Smooth muscle cell (in vitro differentiated cells): ENCODE measurements around the gene NRBP1. TPM values are rescaled to one million over a fixed set of nuclear protein-coding genes. Genes with fewer than 3 reads are reported as not detected.

Experiments
- DNase-seq: peaks from one replicate; lab custom pipeline; 2025; ENCODE audit not compliant: unreplicated experiment; lab: John Stamatoyannopoulos, UW
- H2AFZ ChIP-seq: fragments of 200-600 bp; sonication (generic); 2 replicates; pipeline ENCODE4 v1.6.0; 2016; ENCODE audit warnings: antibody characterized with exemption, low read depth, mild to moderate bottlenecking
- H3F3A ChIP-seq: fragments of 200-600 bp; sonication (generic); 2 replicates; pipeline ENCODE4 v1.6.0; 2017; ENCODE audit warnings: antibody characterized with exemption, low read depth
- H3K27ac ChIP-seq: fragments of 200-600 bp; sonication (generic); 2 replicates; pipeline ENCODE4 v1.5.1; 2016; ENCODE audit warnings: low read depth, mild to moderate bottlenecking
- H3K27me3 ChIP-seq: fragments of 200-600 bp; sonication (generic); 2 replicates; pipeline ENCODE4 v1.6.1; 2016; ENCODE audit warnings: low read depth, mild to moderate bottlenecking
- H3K36me3 ChIP-seq: fragments of 200-600 bp; sonication (generic); 2 replicates; pipeline ENCODE4 v1.5.1; 2016; ENCODE audit warnings: low read depth
- H3K4me1 ChIP-seq: fragments of 200-600 bp; sonication (generic); 2 replicates; pipeline ENCODE4 v1.5.1; 2016; ENCODE audit warnings: low read depth
- H3K4me2 ChIP-seq: fragments of 200-600 bp; sonication (generic); 2 replicates; pipeline ENCODE4 v1.6.0; 2016; ENCODE audit warnings: mild to moderate bottlenecking
- H3K4me3 ChIP-seq: fragments of 200-600 bp; sonication (generic); 2 replicates; pipeline ENCODE4 v1.5.1; 2016; ENCODE audit warnings: mild to moderate bottlenecking
- H3K79me2 ChIP-seq: fragments of 200-600 bp; sonication (generic); 2 replicates; pipeline ENCODE4 v1.6.0; 2016; ENCODE audit warnings: low read depth, mild to moderate bottlenecking
- H3K9ac ChIP-seq: fragments of 200-600 bp; sonication (generic); 2 replicates; pipeline ENCODE4 v1.6.0; 2016; ENCODE audit warnings: low read depth
- H3K9me3 ChIP-seq: fragments of 200-600 bp; sonication (generic); replicated peaks from 2 replicates; pipeline ENCODE4 v1.5.1; 2016; ENCODE audit warnings: low read depth
- H4K20me1 ChIP-seq: fragments of 200-600 bp; sonication (generic); 2 replicates; pipeline ENCODE4 v1.6.0; 2016; ENCODE audit warnings: low read depth
- WGBS: methylation state at CpG from one replicate; pipeline ENCODE4 v1.1.7; 2016; ENCODE audit warnings: low lambda C conversion rate; 5-methylcytosine and 5-hydroxymethylcytosine counted together
- polyA plus RNA-seq: library from polyadenylated mRNA; unstranded; fragments of >200 nt; fragmentation: Nextera tagmentation; extraction: Ambion mirVana; gene quantifications from 2 replicates; pipeline ENCODE4 v1.2.1, GENCODE V29; 2016
- total RNA-seq: library from RNA; depleted of rRNA; stranded (reverse); fragments of >200 nt; gene quantifications from 2 replicates; pipeline ENCODE4 v1.2.3, GENCODE V29; 2014
- TF ChIP-seq, protein P1 (sequence below): fragments of 200-600 bp; sonication (generic); IDR thresholded peaks from 2 replicates; pipeline ENCODE4 v1.5.1; 2017; ENCODE audit warnings: borderline replicate concordance, mild to moderate bottlenecking, antibody characterized with exemption; ENCODE audit not compliant: insufficient read depth, poor library complexity, severe bottlenecking

Gene NRBP1
- total and polyA plus RNA-seq, 2 experiments from 2014 or later, result 134 to 197 TPM

DNA sequence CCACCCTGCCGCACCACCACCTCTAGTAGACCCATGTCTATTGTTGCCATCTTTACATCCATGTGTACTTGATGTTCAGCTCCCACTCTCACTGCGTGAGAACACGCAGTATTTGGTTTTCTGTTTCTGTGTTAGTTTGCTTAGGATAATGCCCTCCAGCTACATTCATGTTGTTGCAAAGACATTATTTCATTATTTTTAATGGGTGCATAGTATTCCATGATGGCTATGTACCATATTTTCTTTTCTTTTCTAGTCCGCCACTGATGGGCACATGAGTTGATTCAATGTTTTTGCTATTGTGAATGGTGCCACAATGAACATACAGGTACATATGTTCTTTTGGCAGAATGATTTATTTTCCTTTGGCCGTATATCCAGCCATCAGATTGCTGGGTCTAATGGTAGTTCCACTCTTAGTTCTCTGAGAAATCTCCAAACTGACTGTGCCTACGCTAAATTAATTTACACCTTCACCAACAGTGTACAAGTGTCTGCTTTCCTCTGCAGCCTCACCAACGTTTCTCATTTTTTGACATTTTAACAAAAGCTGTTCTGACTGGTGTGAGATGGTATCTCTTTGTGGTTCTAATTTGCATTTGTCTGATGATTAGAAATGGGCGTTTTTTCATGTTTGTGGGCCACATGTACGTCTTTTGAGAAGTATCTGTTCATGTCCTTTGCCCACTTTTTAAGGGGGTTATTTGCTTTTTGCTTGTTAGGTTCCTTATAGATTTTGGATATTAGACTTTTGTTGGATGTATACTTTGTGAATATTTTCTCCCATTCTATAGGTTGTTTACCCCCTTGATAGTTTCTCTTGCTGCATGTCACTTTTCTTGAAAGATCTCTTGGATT lies 37.4 kb upstream of the NRBP1 start:
- no peak for DNase-seq
- H2AFZ ChIP-seq, result no peak overlapping the region
- no peaks in the 10 kb centered on the region for H3F3A ChIP-seq
- no peaks in the 10 kb centered on the region for H3K4me1 ChIP-seq
- 98% methylated on average over 9 of the region's 9 CpGs for WGBS
- no peaks in the 10 kb centered on the region for H3K27me3 ChIP-seq
- no peaks in the 10 kb centered on the region for H3K9me3 ChIP-seq
- no peak overlapping the region for H3K4me3 ChIP-seq
- H3K4me2 ChIP-seq, result no peak overlapping the region
- no peak overlapping the region for H3K27ac ChIP-seq
- no peak overlapping the region for H3K9ac ChIP-seq
- H3K79me2 ChIP-seq, result peaks cover 73% of the 10 kb centered on the region
- no peaks in the 10 kb centered on the region for H3K36me3 ChIP-seq
- TF ChIP-seq, protein P1, sequence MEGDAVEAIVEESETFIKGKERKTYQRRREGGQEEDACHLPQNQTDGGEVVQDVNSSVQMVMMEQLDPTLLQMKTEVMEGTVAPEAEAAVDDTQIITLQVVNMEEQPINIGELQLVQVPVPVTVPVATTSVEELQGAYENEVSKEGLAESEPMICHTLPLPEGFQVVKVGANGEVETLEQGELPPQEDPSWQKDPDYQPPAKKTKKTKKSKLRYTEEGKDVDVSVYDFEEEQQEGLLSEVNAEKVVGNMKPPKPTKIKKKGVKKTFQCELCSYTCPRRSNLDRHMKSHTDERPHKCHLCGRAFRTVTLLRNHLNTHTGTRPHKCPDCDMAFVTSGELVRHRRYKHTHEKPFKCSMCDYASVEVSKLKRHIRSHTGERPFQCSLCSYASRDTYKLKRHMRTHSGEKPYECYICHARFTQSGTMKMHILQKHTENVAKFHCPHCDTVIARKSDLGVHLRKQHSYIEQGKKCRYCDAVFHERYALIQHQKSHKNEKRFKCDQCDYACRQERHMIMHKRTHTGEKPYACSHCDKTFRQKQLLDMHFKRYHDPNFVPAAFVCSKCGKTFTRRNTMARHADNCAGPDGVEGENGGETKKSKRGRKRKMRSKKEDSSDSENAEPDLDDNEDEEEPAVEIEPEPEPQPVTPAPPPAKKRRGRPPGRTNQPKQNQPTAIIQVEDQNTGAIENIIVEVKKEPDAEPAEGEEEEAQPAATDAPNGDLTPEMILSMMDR, result no peak
- peaks cover 19% of the 10 kb centered on the region for H4K20me1 ChIP-seq

DNA sequence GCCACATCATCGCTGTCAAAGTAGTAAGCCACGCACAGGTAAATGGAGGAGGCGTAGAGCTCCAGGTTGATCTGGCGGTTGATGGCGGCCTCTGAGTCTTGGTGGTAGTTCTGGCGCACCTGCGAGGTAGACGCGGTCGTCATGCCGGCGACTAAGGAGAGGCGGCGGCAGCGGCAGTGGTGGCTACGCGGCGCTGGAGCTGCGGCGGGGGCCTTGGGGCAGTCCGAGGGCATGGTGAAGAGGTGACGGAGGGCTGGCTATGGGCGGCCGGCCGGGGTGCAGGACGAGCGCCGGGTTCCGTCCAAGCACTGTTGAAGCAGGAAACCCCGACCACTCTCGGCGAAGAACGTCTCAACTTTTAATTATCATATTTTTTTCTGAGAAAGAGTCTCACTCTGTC lies 35.2 kb upstream of the NRBP1 start:
- Histone ChIP-seq H3K4me3 (no peak overlapping the region), H3K4me1 (no peaks in the 10 kb centered on the region), H3K4me2 (no peak overlapping the region), H3F3A (no peaks in the 10 kb centered on the region), H4K20me1 (peaks cover 40% of the 10 kb centered on the region), H2AFZ (no peak overlapping the region), H3K36me3 (no peaks in the 10 kb centered on the region), H3K9me3 (no peaks in the 10 kb centered on the region), H3K79me2 (peaks cover 92% of the 10 kb centered on the region), H3K27me3 (no peaks in the 10 kb centered on the region), H3K9ac (no peak overlapping the region), H3K27ac (no peak overlapping the region)
- TF ChIP-seq, protein P1, result no peak
- DNase-seq, result no peak
- 98% methylated on average over 29 of the region's 33 CpGs for WGBS

DNA sequence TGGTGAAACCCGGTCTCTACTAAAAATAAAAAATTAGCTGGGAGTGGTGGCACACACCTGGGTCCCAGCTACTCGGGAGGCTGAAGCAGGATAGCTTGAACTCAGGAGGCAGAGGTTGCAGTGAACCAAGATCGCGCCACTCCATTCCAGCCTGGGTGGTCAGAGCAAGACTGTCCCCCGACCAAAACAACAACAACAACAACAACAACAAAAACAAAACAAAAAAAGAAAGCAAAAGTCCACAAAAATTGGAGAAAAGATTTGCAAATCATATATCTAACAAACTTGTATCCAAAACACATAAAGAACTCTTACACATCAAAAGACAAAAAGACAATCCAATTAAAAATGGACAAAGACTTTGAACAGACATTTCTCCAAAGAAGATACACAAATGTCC lies 29.5 kb upstream of the NRBP1 start:
- Histone ChIP-seq H3K36me3 (no peaks in the 10 kb centered on the region), H3K9ac (no peak overlapping the region), H3K4me3 (no peak overlapping the region), H3K27ac (no peak overlapping the region), H3K9me3 (no peaks in the 10 kb centered on the region), H3K4me1 (no peaks in the 10 kb centered on the region), H3K79me2 (peaks cover 100% of the 10 kb centered on the region), H2AFZ (no peak overlapping the region), H3K4me2 (no peak overlapping the region), H4K20me1 (peaks cover 75% of the 10 kb centered on the region), H3K27me3 (no peaks in the 10 kb centered on the region), H3F3A (no peaks in the 10 kb centered on the region)
- DNase-seq, result no peak
- TF ChIP-seq, protein P1, result no peak
- WGBS, result 97% methylated on average over 5 of the region's 5 CpGs
